Fibroblast of lung (primary cell): ENCODE measurements around the gene ELMO1.

Experiments
- EZH2 ChIP-seq: IDR thresholded peaks from 2 replicates; pipeline ENCODE4 v1.5.1; 2012; ENCODE audit warnings: low read length, control low read depth, mild to moderate bottlenecking; ENCODE audit errors: missing control alignments
- TF ChIP-seq, protein P1 (sequence below), 2 donors: IDR thresholded peaks in 1 of 2; conservative IDR thresholded peaks in 1 of 2; 1 replicate in 1 of 2; 2 replicates in 1 of 2; pipeline ENCODE4 v1.5.1; 2011 to 2012; ENCODE audit warnings: low read length in 2 of 2, control low read depth in 1 of 2, inconsistent platforms in 1 of 2, low read depth in 1 of 2, mild to moderate bottlenecking in 1 of 2

DNA sequence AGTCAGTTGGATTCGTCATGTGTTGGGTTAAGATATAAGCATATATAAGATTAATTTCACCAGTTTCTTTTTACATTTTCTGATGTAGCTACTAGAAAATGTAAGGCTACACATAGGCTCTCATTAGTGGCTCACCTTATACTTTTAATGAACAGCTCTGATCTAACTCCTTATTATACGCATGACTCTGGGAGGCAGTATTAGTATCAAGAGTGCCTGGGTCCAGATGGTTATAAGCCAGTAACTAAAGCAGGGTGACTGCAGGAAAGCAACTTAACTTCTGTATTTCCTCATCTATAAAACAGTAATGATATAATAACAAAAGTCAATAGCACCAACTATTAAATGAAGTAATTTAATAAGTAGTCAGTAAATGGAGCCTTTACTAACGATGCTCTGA lies 1.4 kb upstream of the ELMO1 start:
- TF ChIP-seq, protein P1, sequence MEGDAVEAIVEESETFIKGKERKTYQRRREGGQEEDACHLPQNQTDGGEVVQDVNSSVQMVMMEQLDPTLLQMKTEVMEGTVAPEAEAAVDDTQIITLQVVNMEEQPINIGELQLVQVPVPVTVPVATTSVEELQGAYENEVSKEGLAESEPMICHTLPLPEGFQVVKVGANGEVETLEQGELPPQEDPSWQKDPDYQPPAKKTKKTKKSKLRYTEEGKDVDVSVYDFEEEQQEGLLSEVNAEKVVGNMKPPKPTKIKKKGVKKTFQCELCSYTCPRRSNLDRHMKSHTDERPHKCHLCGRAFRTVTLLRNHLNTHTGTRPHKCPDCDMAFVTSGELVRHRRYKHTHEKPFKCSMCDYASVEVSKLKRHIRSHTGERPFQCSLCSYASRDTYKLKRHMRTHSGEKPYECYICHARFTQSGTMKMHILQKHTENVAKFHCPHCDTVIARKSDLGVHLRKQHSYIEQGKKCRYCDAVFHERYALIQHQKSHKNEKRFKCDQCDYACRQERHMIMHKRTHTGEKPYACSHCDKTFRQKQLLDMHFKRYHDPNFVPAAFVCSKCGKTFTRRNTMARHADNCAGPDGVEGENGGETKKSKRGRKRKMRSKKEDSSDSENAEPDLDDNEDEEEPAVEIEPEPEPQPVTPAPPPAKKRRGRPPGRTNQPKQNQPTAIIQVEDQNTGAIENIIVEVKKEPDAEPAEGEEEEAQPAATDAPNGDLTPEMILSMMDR (conservative IDR thresholded peaks at IDR 0.05 in 1 of 2, IDR thresholded peaks at IDR 0.05 in 1 of 2; ENCODE audit: low read depth in 1 of 2, low read length in 2 of 2), result no peak
- no peak for TF ChIP-seq EZH2
